Nucleus accumbens (tissue), 56 donors: ENCODE measurements around the gene EXOC3L4.

ENCODE experiments used
- DNase-seq, 56 donors: peaks; one replicate each; lab custom pipeline; 2025; lab: John Stamatoyannopoulos, UW

Gene EXOC3L4

DNA sequence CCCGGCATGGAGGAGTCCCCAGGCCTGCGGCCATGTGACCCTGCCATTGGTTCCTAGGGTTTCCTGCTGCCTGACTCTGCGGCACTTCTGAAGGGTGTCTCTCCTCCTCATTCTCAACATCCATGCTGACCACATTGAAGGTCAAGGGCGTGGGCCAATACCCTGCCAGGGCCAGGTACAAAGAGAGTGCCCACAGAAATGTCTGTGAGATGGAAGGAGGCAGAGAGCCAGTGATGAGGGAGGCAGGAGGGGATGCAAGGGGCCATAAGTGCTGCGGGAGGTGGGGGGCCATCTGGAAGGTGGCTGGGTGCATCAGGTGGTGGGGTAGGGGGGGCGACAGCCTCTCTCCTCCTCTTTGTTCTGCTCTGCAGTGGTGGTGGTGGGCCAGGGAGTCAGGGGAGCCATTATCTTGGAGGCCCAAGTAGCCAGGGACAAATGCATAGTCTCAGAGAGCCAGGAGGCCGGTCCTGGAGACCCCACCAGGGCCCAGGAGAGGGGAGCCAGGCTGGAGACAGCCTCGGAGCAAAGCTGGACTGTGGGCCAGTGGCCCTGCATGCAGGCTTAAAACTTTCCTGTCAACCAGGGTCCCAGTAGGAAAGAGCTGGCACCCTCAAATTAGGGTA, 24.2 kb upstream of the EXOC3L4 start:
- no peak for DNase-seq

- DNase-seq = no peak
Measured at GRCh38 chr14:103070971-103071542, 23.5 kb upstream of the EXOC3L4 start.

DNA sequence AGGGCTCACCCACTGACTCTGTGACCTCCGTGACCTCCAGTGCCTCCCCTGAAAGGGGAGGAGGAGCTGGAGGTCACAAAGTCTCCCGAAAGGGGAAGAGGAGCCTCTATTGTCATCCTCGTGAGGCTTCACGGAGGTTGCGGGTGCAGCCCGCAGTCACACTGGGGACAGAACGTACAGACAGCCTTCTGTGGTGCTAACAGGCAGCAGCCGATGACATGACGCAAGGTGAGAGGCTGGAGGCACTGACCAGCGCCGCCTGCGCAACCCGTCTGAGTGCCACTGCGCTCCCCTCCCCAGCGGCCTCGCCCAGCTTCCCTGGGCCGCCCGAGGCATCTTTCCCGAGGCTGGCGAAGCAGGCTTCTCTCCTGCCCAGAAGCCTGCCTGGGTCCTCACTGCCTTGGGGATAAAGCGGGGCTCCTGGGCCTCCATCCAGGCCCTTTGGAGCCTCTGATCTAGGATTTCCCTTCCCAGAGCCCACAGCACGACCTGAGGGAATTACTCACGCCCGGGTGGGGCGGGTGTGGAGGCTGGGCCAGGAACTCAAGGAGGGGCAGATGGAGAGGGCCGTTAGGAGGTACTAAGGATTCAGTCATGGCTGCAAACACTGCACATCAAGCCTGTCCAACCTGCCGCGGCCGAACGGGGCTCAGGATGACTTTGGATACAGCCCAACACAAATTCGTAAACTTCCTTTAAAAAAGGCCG, 22.8 kb upstream of the EXOC3L4 start:
- no peak for DNase-seq

- DNase-seq = no peak
Measured at GRCh38 chr14:103072595-103073366, 21.7 kb upstream of the EXOC3L4 start.

- no peak for DNase-seq
Measured at GRCh38 chr14:103073367-103073875, 21.1 kb upstream of the EXOC3L4 start.

GRCh38 chr14:103073876-103074728, 20.4 kb upstream of the EXOC3L4 start:
- DNase-seq = no peak

- DNase-seq = peak in 1 of 56 donors; percentile 31
Measured at GRCh38 chr14:103074729-103075367, 19.7 kb upstream of the EXOC3L4 start.

DNA sequence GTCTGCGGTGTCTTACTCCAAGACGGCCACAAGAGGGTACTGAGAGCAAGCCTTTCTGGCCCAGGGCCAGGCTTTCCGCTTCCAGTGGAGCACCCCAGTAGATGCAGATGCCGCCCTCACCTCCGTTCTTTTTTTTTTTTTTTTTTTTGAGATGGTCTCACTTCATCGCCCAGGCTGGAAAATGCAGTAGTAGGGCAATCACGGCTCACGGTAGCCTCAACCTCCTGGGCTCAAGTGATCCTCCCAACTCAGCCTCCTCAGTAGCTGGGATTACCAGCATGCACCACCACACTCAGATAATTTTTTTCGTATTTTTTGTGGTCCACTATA, 16.1 kb upstream of the EXOC3L4 start:
- DNase-seq = peak in 45 of 56 donors; percentile 10 to 86 (median 36)

GRCh38 chr14:103078860-103079587, 15.5 kb upstream of the EXOC3L4 start:
- no peak for DNase-seq

DNA sequence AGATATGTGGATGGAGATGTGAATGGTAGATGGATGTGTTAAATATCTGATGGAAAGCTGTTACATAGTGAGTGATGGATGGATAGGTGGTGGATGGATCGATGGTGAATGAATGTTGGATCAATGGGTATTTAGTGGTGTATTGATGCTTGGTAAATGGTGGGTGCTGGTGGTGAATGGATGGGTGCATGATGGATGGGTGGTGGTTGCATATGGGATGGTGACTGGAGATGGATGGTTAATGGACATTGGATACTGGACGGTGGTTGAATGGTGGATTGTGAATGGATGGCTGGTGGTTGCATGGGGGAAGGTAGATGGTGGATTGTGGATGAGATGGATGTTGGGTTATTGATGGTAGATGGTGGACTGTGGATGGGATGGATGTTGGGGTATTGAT, 12.6 kb upstream of the EXOC3L4 start:
- DNase-seq = no peak

- peak in 1 of 56 donors; percentile 8 for DNase-seq
Measured at GRCh38 chr14:103084021-103084919, 10.3 kb upstream of the EXOC3L4 start, which contains the start of gene LBHD2. LBHD2 (plus strand) TSS chr14:103084210; CDS start chr14:103086013, 1,803 bp downstream.

DNA sequence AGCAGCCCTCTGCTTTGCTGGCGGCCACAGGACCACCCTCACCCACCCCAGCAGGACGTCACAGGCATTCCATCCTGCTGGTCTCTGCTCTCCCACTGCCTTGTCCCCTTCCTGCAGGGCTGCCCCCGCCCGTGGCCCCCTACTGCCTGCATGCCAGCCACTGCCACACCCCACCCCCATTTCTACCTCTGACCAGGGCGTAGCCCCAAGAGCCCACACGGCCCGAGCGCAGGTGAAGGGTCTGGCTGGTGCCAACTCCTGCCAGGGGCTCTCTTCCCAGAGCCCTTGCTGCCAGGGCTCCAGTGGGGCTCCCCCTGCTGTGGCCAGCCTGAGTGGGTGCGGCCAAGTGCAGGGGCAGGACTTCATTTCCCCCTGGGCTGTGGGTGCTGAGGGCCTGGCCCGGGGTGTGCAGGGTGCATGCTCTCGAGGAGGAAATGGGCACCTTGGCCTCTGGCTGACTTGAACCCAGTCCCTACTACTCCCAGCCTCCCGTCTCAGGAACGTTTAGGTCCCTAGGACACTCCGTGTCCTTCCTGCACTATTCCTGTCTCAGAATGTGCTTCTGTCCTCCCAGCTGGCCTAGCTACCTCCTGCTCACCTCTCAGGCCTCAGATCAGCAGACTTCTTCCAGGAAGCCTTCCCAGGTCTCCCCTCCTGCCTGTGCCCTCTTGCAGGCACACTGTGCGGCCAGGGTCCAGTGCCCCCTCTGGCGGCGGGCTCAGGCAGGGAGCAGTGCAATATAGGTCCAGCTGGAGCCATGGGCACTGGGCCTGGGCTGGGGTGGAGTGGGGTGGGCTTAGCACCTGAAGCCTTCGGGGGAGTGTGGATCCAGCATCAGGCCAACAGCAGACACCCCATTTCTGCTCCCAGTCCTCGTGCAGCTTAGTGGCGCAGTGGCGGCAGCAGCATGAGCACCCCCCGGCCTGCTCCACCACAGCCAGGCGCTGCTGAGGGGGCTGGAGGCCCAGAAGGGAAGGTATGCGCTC, 9.1 kb upstream of the EXOC3L4 start:
- DNase-seq = no peak

- DNase-seq = no peak
Measured at GRCh38 chr14:103086771-103087342, 7.7 kb upstream of the EXOC3L4 start.

GRCh38 chr14:103087343-103087835, 7.1 kb upstream of the EXOC3L4 start:
- no peak for DNase-seq

- no peak for DNase-seq
Measured at GRCh38 chr14:103088921-103089320, 5.6 kb upstream of the EXOC3L4 start.
